ENCODE results near the gene ZNF205. TPM values are rescaled to one million over a fixed set of nuclear protein-coding genes. Genes with fewer than 3 reads are reported as not detected.
"Not testable (repeated sequence)": the region's sequence is repeated elsewhere in the genome, so short reads cannot be mapped to it uniquely, and the experiment has no call there.

Gene ZNF205
- total RNA-seq, 1 experiment from 2014 or later: 17.0 TPM

GRCh38 chr16:3074860-3075522 lies 37.4 kb upstream of the ZNF205 start:
- H3K9ac ChIP-seq (ENCODE audit: low read length): no peak overlapping the region
- no peaks in the 10 kb centered on the region for H3K36me3 ChIP-seq (ENCODE audit: control insufficient read depth in 1 of 2, insufficient read depth in 2 of 2, low read length in 2 of 2)
- TF ChIP-seq EZH2phosphoT487 (IDR thresholded peaks at IDR 0.05; ENCODE audit: borderline replicate concordance) (no peak), EZH2 (IDR thresholded peaks at IDR 0.05) (no peak), FOSL1 (IDR thresholded peaks at IDR 0.05; ENCODE audit: low read depth) (no peak), ZFX (IDR thresholded peaks at IDR 0.05) (no peak), POLR2A (IDR thresholded peaks at IDR 0.05; ENCODE audit: borderline replicate concordance, extremely low read depth, insufficient read depth, insufficient read length) (no peak)
- no peak for ATAC-seq
- no peak overlapping the region for H3K27ac ChIP-seq (ENCODE audit: low read depth, low read length)
- H3K4me2 ChIP-seq (ENCODE audit: low read length): no peak overlapping the region
- no peaks in the 10 kb centered on the region for H3K9me3 ChIP-seq (ENCODE audit: control insufficient read depth in 1 of 2, insufficient read depth in 1 of 2, low read depth in 1 of 2, low read length in 2 of 2)
- no peak overlapping the region for H2AFZ ChIP-seq (ENCODE audit: low read depth, low read length, poor library complexity, severe bottlenecking)
- intact Hi-C loops (cut with micrococcal nuclease): no loop called here
- H3K4me3 ChIP-seq (replicated peaks in 1 of 2; ENCODE audit: low read depth in 1 of 2, low read length in 2 of 2): no peak overlapping the region
- ChIA-PET RAD21 (ENCODE audit: low non-redundant PET in 1 of 2, low total read pairs in 2 of 2, uncharacterized antibody in 2 of 2, unreplicated experiment in 2 of 2) (interaction anchor here in 1 of 2 experiments (0.6 kb wide), 1 partner anchor 31 kb away, joined by 7 read pairs; no protein-coding TSS in a partner anchor), CTCF (no interaction called here), POLR2A (no interaction called here)
- no peaks in the 10 kb centered on the region for H3K79me2 ChIP-seq (ENCODE audit: insufficient read depth, low read length)
- H4K20me1 ChIP-seq (ENCODE audit: insufficient read depth): no peaks in the 10 kb centered on the region
- no peak for DNase-seq (ENCODE audit: low read depth, low spot score)
- H3K9me2 ChIP-seq (ENCODE audit: insufficient read depth): no peaks in the 10 kb centered on the region
- no TSS peak for BruUV-seq (replicated peaks)
- H3K27me3 ChIP-seq (ENCODE audit: insufficient read depth, low read length): no peaks in the 10 kb centered on the region
- no peaks in the 10 kb centered on the region for H3K4me1 ChIP-seq (ENCODE audit: control insufficient read depth in 1 of 2, insufficient read depth in 2 of 2, low read length in 2 of 2)

GRCh38 chr16:3075523-3075915 lies 36.9 kb upstream of the ZNF205 start:
- no peaks in the 10 kb centered on the region for H3K79me2 ChIP-seq (ENCODE audit: insufficient read depth, low read length)
- no peaks in the 10 kb centered on the region for H4K20me1 ChIP-seq (ENCODE audit: insufficient read depth)
- ChIA-PET RAD21 (ENCODE audit: low non-redundant PET in 1 of 2, low total read pairs in 2 of 2, uncharacterized antibody in 2 of 2, unreplicated experiment in 2 of 2) (no interaction called here), CTCF (no interaction called here), POLR2A (no interaction called here)
- no peaks in the 10 kb centered on the region for H3K9me3 ChIP-seq (ENCODE audit: control insufficient read depth in 1 of 2, insufficient read depth in 1 of 2, low read depth in 1 of 2, low read length in 2 of 2)
- BruUV-seq (replicated peaks): no TSS peak
- no peaks in the 10 kb centered on the region for H3K9me2 ChIP-seq (ENCODE audit: insufficient read depth)
- no peaks in the 10 kb centered on the region for H3K27me3 ChIP-seq (ENCODE audit: insufficient read depth, low read length)
- H3K9ac ChIP-seq (ENCODE audit: low read length): no peak overlapping the region
- H3K4me1 ChIP-seq (ENCODE audit: control insufficient read depth in 1 of 2, insufficient read depth in 2 of 2, low read length in 2 of 2): no peaks in the 10 kb centered on the region
- no peak overlapping the region for H3K4me3 ChIP-seq (replicated peaks in 1 of 2; ENCODE audit: low read depth in 1 of 2, low read length in 2 of 2)
- TF ChIP-seq FOSL1 (IDR thresholded peaks at IDR 0.05; ENCODE audit: low read depth) (no peak), ZBTB33 (IDR thresholded peaks at IDR 0.05; ENCODE audit: extremely low read depth, insufficient replicate concordance, low read length) (no peak), CBX3 (IDR thresholded peaks at IDR 0.05; ENCODE audit: low read depth) (no peak), EGR1 (IDR thresholded peaks at IDR 0.05; ENCODE audit: low read depth) (no peak), RAD21 (IDR thresholded peaks at IDR 0.05; ENCODE audit: low read depth) (no peak), POLR2AphosphoS5 (IDR thresholded peaks at IDR 0.05; ENCODE audit: low read depth, low read length) (no peak), JUND (IDR thresholded peaks at IDR 0.05) (no peak), EZH2phosphoT487 (IDR thresholded peaks at IDR 0.05; ENCODE audit: borderline replicate concordance) (no peak), YY1 (IDR thresholded peaks at IDR 0.05; ENCODE audit: extremely low read depth, insufficient replicate concordance, low read depth, low read length) (no peak), MAX (IDR thresholded peaks at IDR 0.05) (no peak)
- H3K36me3 ChIP-seq (ENCODE audit: control insufficient read depth in 1 of 2, insufficient read depth in 2 of 2, low read length in 2 of 2): no peaks in the 10 kb centered on the region
- H2AFZ ChIP-seq (ENCODE audit: low read depth, low read length, poor library complexity, severe bottlenecking): no peak overlapping the region
- ATAC-seq (no peak), DNase-seq (ENCODE audit: low read depth, low spot score) (no peak)
- intact Hi-C loops (cut with micrococcal nuclease): no loop called here
- H3K27ac ChIP-seq (ENCODE audit: low read depth, low read length): no peak overlapping the region
- no peak overlapping the region for H3K4me2 ChIP-seq (ENCODE audit: low read length)

- intact Hi-C loops (cut with micrococcal nuclease); H3K4me2 ChIP-seq (ENCODE audit: low read length); ATAC-seq; CTCF ChIA-PET; POLR2A ChIA-PET; H4K20me1 ChIP-seq (ENCODE audit: insufficient read depth); H2AFZ ChIP-seq (ENCODE audit: low read depth, low read length, poor library complexity, severe bottlenecking); H3K4me1 ChIP-seq (ENCODE audit: control insufficient read depth in 1 of 2, insufficient read depth in 2 of 2, low read length in 2 of 2); H3K79me2 ChIP-seq (ENCODE audit: insufficient read depth, low read length); BruUV-seq (replicated peaks); H3K36me3 ChIP-seq (ENCODE audit: control insufficient read depth in 1 of 2, insufficient read depth in 2 of 2, low read length in 2 of 2); H3K9me2 ChIP-seq (ENCODE audit: insufficient read depth); H3K4me3 ChIP-seq (replicated peaks in 1 of 2; ENCODE audit: low read depth in 1 of 2, low read length in 2 of 2); DNase-seq (ENCODE audit: low read depth, low spot score); H3K9ac ChIP-seq (ENCODE audit: low read length); RAD21 ChIA-PET (ENCODE audit: low non-redundant PET in 1 of 2, low total read pairs in 2 of 2, uncharacterized antibody in 2 of 2, unreplicated experiment in 2 of 2); H3K9me3 ChIP-seq (ENCODE audit: control insufficient read depth in 1 of 2, insufficient read depth in 1 of 2, low read depth in 1 of 2, low read length in 2 of 2); H3K27ac ChIP-seq (ENCODE audit: low read depth, low read length); H3K27me3 ChIP-seq (ENCODE audit: insufficient read depth, low read length): not testable (repeated sequence)
These were observed 36.4 kb upstream of the ZNF205 start for GRCh38 chr16:3075946-3076345.
